LNCaP clone FGC (cell line): ENCODE data around the gene KRT6B.
A peak's percentile ranks its signal among the peaks of the same experiment; 100 is the strongest.

Experiments
- DNase-seq: peaks from one replicate; pipeline ENCODE4 v3.0.0-alpha.2; 2011; ENCODE audit warnings: low read depth
- H3K4me3 ChIP-seq: 2 replicates; pipeline ENCODE4 v1.5.1; 2011; ENCODE audit warnings: mild to moderate bottlenecking, low read depth, low read length, control low read depth
- CTCF ChIP-seq: IDR thresholded peaks from 2 replicates; pipeline ENCODE4 v1.5.1; 2012; ENCODE audit warnings: mild to moderate bottlenecking; ENCODE audit not compliant: control insufficient read depth, insufficient read depth; ENCODE audit errors: extremely low read depth

The KRT6B gene

DNA sequence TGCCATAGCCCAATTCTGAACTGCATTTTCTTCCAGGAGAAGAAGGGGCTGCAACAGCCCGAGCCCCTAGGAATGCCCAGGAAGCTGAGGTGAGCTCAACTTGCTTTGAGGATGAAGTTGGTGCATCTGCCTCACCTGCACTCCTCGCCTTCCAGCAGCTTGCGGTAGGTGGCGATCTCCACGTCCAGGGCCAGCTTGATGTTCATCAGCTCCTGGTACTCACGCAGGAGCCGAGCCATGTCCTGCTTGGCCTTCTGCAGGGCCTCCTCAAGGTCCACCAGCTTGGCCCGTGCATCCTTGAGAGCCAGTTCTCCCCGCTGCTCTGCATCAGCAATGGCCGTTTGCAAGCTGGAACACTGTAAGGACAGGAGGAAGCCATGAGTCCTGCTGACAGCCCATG, 23.8 kb downstream of the KRT6B start:
- peak; percentile 49 for TF ChIP-seq CTCF
- no peak for DNase-seq
- no peak overlapping the region for H3K4me3 ChIP-seq

- no peak for DNase-seq
- H3K4me3 ChIP-seq: no peak overlapping the region
- no peak for TF ChIP-seq CTCF
Observed at GRCh38 chr12:52427083-52427482, 24.9 kb downstream of the KRT6B start.

- no peak for DNase-seq
- TF ChIP-seq CTCF: no peak
- H3K4me3 ChIP-seq: no peak overlapping the region
Observed at GRCh38 chr12:52426034-52426433, 25.9 kb downstream of the KRT6B start.

DNA sequence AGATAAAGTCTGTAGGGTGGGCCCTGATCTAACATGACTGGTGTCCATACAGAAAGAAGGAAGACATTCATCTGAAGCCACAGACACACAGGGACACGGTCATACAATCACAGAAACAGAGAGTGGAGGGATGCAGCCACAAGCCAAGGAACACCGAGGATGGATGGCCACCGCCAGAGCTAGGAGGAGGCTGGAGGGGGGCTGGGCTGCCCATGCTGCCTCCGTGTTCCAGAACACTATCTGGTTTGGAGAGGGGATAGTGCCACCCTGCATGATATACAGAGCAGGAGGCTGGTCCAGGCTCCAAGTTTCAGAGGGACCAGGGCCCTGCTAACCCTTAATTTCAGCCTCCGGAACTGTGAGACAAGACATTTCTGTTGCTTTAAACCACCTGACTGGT, 26.5 kb downstream of the KRT6B start:
- no peak overlapping the region for H3K4me3 ChIP-seq
- TF ChIP-seq CTCF: no peak
- no peak for DNase-seq

DNA sequence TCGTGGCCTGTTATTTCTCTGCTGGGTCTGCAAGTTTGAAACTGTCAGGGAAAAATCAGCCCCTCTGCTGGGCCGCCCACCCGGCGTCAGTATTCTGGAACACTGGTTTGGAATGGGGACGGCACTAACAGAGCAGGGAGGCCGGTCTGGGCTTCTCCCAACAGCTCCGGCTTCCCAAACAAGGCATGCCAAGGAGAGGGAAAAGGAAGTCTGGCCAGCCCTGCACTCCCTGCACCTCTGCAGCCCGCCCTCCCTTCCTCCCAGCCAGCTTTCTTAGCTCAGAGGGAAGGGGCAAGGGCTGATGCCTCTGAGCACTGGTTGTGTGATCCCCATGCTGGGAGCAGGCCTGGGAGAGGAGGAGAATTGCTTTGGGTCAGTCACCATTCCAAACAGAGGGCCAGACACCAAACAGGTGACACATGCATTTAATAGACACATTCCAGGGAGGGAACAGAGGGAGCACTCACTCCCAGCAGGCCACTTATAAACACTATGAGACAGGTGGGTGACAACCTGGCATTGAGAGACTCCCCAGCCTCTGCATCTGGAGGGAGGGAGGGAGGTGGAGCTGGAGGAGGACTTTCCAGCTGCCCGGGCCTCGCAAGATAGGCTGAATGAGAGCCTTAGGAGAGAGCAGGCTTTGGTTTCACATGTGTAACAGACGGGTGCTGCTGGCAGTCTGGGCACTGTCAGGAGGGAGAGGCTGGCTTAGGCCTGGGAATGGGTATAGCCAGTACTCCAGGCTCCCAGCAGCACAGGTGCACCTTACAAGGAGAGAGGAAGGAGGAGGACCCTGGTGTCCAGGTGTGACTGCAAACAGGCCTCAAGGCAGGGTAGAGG, 28.1 kb downstream of the KRT6B start:
- H3K4me3 ChIP-seq: no peak overlapping the region
- DNase-seq: no peak
- no peak for TF ChIP-seq CTCF

DNA sequence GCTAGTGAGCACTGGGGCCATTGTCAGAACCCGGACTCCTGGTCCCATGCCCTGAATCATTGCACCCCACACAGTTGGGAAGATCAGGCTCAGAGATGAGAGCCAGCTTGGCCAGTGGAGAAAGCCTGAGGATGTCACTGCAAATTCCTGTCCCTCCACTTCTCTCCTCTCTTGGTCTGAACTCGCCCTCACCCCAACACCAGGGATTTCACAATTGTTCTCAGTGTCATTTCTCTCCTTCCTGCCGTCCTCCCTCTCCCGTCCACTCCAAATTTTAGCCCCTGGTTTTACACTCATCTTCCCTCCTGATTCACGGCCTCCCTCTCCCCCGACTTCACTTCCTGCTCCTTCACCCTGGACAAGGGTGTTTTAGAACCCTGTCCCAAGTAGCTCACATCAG, 28.9 kb downstream of the KRT6B start:
- DNase-seq: no peak
- H3K4me3 ChIP-seq: no peak overlapping the region
- no peak for TF ChIP-seq CTCF

- no peak overlapping the region for H3K4me3 ChIP-seq
- TF ChIP-seq CTCF: no peak
- DNase-seq: no peak
Observed at GRCh38 chr12:52419656-52420055, 32.3 kb downstream of the KRT6B start.
